AG08395 (cell line): ENCODE measurements around the gene COX7A1.

Source experiments
- DNase-seq: peaks from one replicate; pipeline ENCODE4 v3.0.0; 2012; ENCODE audit warnings: mixed read lengths, low spot score

The COX7A1 gene

GRCh38 chr19:36112678-36113077 is 39.6 kb downstream of the COX7A1 start:
- no peak for DNase-seq

- no peak for DNase-seq
These were observed 41.1 kb downstream of the COX7A1 start for GRCh38 chr19:36111200-36111539.

GRCh38 chr19:36110487-36111199 is 41.6 kb downstream of the COX7A1 start, which contains the start of gene OVOL3:
Gene OVOL3, plus strand, starts transcription at chr19:36111143. Its CDS starts 60 bp downstream, at chr19:36111203.
- no peak for DNase-seq

GRCh38 chr19:36108684-36109083 is 43.6 kb downstream of the COX7A1 start:
- no peak for DNase-seq

- no peak for DNase-seq
These were observed 45.3 kb downstream of the COX7A1 start for GRCh38 chr19:36106991-36107390.

- no peak for DNase-seq
These were observed 45.8 kb downstream of the COX7A1 start for GRCh38 chr19:36106441-36106840.

- DNase-seq: no peak
These were observed 48.2 kb downstream of the COX7A1 start for GRCh38 chr19:36103842-36104552.

GRCh38 chr19:36103040-36103626 is 49.1 kb downstream of the COX7A1 start:
- no peak for DNase-seq

- DNase-seq: no peak
These were observed 50.5 kb downstream of the COX7A1 start for GRCh38 chr19:36101550-36102327.
